GM10266 (cell line): ENCODE measurements around the gene GBE1.

Experiments used
- DNase-seq: peaks from one replicate; pipeline ENCODE4 v3.0.0; 2012; ENCODE audit errors: extremely low spot score
- TF ChIP-seq, protein P1 (sequence below): IDR thresholded peaks from 2 replicates; pipeline ENCODE4 v1.5.1; 2012; ENCODE audit warnings: mild to moderate bottlenecking, low read depth; ENCODE audit not compliant: control insufficient read depth, insufficient read depth; ENCODE audit errors: missing control alignments

Gene GBE1

DNA sequence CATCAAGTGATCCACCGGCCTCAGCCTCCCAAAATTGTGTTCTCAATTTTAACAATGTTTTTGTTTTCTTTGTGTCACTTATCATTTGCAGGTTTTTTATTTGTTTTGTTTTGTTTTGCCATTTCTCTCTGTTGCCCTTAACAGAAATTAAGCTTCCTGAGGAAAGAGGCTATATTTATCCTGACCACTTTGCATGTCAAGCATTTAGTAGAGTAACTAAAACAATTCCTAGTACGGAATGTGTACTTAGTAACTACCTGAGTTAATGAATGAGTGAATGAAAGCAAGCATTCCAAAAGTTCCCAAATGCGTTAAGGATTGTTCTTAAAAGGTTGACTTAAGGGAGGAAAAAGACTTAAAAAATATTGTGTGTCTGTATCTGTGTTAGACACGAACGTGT, 193.1 kb downstream of the GBE1 start:
- no peak for DNase-seq
- TF ChIP-seq, protein P1, sequence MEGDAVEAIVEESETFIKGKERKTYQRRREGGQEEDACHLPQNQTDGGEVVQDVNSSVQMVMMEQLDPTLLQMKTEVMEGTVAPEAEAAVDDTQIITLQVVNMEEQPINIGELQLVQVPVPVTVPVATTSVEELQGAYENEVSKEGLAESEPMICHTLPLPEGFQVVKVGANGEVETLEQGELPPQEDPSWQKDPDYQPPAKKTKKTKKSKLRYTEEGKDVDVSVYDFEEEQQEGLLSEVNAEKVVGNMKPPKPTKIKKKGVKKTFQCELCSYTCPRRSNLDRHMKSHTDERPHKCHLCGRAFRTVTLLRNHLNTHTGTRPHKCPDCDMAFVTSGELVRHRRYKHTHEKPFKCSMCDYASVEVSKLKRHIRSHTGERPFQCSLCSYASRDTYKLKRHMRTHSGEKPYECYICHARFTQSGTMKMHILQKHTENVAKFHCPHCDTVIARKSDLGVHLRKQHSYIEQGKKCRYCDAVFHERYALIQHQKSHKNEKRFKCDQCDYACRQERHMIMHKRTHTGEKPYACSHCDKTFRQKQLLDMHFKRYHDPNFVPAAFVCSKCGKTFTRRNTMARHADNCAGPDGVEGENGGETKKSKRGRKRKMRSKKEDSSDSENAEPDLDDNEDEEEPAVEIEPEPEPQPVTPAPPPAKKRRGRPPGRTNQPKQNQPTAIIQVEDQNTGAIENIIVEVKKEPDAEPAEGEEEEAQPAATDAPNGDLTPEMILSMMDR = no peak

DNA sequence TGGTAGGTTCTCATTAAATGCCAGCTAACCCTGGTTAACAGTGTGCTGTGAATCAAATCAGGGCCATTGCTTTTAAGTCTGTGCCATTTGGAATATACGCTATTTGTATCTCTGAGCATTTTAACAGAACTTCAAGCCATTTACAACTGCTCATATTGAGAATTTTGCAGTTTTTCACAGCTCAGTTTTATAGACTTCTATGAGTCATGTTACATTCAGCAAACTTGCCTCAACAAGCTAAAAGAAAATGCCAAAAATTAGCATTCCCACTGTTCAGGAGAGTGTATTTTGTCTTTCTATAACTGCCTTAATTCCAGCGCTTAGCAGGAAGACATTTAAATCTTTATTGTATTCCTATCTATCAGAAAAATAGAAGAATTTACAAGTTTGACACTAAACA, 196.4 kb downstream of the GBE1 start:
- TF ChIP-seq, protein P1 = no peak
- DNase-seq = no peak

DNA sequence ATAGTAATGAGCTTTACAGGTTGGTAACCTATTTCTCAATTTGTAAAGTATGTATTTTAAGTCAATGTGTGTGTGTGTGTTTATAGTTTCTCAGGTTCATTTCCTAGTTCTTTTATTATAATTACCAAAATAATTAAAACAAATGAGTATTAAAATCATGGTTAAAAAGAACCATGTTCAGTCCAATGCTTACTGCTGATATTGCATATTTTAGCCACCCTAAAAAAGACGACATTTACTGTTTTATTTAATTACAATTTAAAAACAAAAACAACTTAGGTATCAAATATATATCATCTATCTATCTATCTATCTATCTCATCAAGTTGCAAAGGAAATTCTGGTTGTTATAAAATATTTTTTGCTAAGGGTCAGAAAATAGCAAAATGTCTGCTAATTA, 203.3 kb downstream of the GBE1 start:
- no peak for DNase-seq
- TF ChIP-seq, protein P1 = no peak

DNA sequence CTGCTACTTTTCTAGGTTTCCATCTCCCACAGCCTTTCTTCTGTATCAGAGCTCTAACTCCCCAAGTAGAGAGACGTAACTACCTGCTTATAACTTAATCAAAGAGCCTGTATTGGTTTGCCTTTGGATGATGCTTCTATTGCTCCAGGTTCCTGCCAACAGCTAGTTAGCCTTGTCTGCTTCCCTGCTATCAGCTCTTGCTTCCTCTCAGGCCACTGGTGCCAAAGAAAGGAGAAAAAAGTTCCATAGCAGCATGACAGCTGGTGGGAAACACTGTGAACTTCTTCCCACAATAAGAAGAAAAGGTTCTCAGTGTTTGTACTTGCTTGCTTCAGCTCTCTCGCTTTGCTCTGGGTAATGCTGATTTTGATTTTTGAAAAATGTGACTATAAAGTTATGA, 206.6 kb downstream of the GBE1 start:
- DNase-seq = no peak
- TF ChIP-seq, protein P1 = no peak

DNA sequence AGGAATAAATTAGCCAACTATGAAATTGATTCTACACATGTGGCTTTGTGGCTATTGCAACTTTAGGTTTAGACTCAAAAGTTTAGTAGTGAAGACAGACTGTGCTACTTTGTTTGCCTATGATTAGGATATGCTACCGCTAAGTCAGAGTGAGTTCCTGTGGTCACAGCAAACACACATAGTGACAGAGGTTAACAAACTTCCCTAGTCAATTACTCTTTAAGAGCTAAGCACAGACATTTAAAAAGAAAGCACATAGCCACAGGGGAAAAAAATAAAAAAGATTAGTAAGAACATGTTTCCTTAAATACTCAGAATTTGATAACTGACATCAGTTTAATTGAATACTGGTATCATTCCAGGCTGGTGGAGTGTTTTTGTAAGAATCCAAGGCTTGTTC, 207.1 kb downstream of the GBE1 start:
- TF ChIP-seq, protein P1 = no peak
- DNase-seq = no peak

DNA sequence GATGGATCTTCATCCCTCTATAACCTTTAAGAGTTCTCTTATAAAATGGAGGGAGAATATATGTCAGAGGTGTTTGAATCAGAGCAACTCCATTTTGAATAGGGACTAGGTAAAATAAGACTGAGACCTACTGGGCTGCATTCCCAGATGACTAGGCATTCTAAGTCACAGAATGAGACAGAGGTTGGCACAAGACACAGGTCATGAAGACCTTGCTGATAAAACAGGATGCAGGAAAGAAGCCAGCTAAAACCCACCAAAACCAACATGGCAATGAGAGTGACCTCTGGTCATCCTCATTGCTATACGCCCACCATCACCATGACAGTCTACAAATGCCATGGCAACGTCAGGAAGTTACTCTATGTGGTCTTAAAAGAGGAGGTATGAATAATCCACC, 211.0 kb downstream of the GBE1 start:
- DNase-seq = no peak
- TF ChIP-seq, protein P1 = no peak

DNA sequence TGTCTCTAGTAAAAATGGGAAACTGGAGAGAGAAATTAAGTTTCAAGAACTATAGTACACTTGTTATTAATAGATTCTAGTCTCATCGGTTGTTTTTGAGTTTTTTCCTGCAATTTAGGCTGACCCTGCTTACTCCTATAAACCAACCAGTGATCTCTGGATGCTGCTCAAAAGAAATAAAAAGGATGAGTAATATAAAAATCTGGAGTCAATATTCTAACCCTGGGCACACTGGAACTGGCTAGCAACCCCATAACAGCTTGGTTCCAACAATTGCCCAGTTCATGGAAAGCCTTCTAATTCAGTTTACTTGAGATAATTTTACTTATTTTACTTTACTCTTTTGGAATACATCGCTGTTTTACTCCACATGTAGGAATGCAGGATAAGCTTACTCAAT, 211.6 kb downstream of the GBE1 start:
- DNase-seq = no peak
- TF ChIP-seq, protein P1 = no peak
